Thyroid gland (tissue), 4 donors: ENCODE data around the gene PCDHB10.

ENCODE experiments used
- POLR2A ChIP-seq, 2 donors: fragments of 450-650 bp; IDR thresholded peaks; one replicate each; pipeline ENCODE4 v1.6.1; 2017; ENCODE audit warnings: antibody characterized with exemption in 2 of 2, mild to moderate bottlenecking in 2 of 2, moderate library complexity in 1 of 2
- TF ChIP-seq, protein P1 (sequence below), 6 experiments: fragments of 200-600 bp in 3 of 6; fragments of 450-650 bp in 3 of 6; sonication (generic) in 3 of 6; IDR thresholded peaks; one replicate each; pipeline ENCODE4 v1.5.1; 2016 to 2019; ENCODE audit warnings: antibody characterized with exemption in 6 of 6, mild to moderate bottlenecking in 2 of 6, inconsistent platforms in 1 of 6, moderate library complexity in 1 of 6

GRCh38 chr5:141149812-141150211 is 42.3 kb upstream of the PCDHB10 start, which contains the start of gene PCDHB6:
- TF ChIP-seq, protein P1, sequence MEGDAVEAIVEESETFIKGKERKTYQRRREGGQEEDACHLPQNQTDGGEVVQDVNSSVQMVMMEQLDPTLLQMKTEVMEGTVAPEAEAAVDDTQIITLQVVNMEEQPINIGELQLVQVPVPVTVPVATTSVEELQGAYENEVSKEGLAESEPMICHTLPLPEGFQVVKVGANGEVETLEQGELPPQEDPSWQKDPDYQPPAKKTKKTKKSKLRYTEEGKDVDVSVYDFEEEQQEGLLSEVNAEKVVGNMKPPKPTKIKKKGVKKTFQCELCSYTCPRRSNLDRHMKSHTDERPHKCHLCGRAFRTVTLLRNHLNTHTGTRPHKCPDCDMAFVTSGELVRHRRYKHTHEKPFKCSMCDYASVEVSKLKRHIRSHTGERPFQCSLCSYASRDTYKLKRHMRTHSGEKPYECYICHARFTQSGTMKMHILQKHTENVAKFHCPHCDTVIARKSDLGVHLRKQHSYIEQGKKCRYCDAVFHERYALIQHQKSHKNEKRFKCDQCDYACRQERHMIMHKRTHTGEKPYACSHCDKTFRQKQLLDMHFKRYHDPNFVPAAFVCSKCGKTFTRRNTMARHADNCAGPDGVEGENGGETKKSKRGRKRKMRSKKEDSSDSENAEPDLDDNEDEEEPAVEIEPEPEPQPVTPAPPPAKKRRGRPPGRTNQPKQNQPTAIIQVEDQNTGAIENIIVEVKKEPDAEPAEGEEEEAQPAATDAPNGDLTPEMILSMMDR (IDR thresholded peaks at IDR 0.05), result peak in 1 of 6 experiments; percentile 7
- TF ChIP-seq POLR2A (IDR thresholded peaks at IDR 0.05), result no peak
